CD4-positive, alpha-beta memory T cell (primary cell): ENCODE measurements around the gene POLR1E. TPM values are rescaled to one million over a fixed set of nuclear protein-coding genes. Genes with fewer than 3 reads are reported as not detected.
A peak's percentile ranks its signal among the peaks of the same experiment; 100 is the strongest.

ENCODE experiments used
- CTCF ChIA-PET: fragments of 350-600 bp; sonication (Branson Sonifier 250); formaldehyde crosslinking; loops from one replicate; lab custom pipeline; 2021; ENCODE audit warnings: inconsistent platforms; ENCODE audit not compliant: partially characterized antibody; lab: Charles Lee
- POLR2A ChIA-PET: fragments of 350-600 bp; sonication (Branson Sonifier 250); formaldehyde crosslinking; loops from one replicate; lab custom pipeline; 2021; ENCODE audit not compliant: partially characterized antibody; lab: Charles Lee
- DNase-seq, 5 donors: peaks; one replicate each; pipeline versions ENCODE4 v3.0.0 to v3.0.0-alpha.2; 2020 to 2022; ENCODE audit warnings: mixed read lengths in 1 of 5
- H3K27ac ChIP-seq: one replicate; pipeline ENCODE4 v1.7.0; 2013; ENCODE audit warnings: low read depth, low read length
- H3K27me3 ChIP-seq: 2 replicates; pipeline ENCODE4 v1.7.0; 2013; ENCODE audit warnings: mild to moderate bottlenecking, low read length, moderate library complexity; ENCODE audit not compliant: insufficient read depth
- H3K36me3 ChIP-seq: 2 replicates; pipeline ENCODE4 v1.7.0; 2013; ENCODE audit warnings: mild to moderate bottlenecking, low read length, moderate library complexity; ENCODE audit not compliant: insufficient read depth
- H3K4me1 ChIP-seq: 2 replicates; pipeline ENCODE4 v1.7.0; 2013; ENCODE audit warnings: mild to moderate bottlenecking, low read length, moderate library complexity; ENCODE audit not compliant: insufficient read depth
- H3K4me3 ChIP-seq, 2 donors: one replicate each; pipeline ENCODE4 v1.7.0; 2013; ENCODE audit warnings: low read length in 2 of 2, mild to moderate bottlenecking in 1 of 2
- H3K9me3 ChIP-seq, 2 donors: one replicate each; pipeline ENCODE4 v1.7.0; 2013; ENCODE audit warnings: low read length in 2 of 2, control low read depth in 1 of 2; ENCODE audit not compliant: control insufficient read depth in 1 of 2
- H3K27ac Mint-ChIP-seq, 7 donors: one replicate each; pipeline ENCODE4 v1.8.0; 2020 to 2021; ENCODE audit warnings: mixed read lengths in 7 of 7, mild to moderate bottlenecking in 6 of 7, inconsistent platforms in 3 of 7, moderate library complexity in 3 of 7
- H3K27me3 Mint-ChIP-seq, 2 donors: one replicate each; pipeline ENCODE4 v1.8.0; 2020 to 2021; ENCODE audit warnings: mixed read lengths in 2 of 2
- H3K36me3 Mint-ChIP-seq, 2 donors: one replicate each; pipeline ENCODE4 v1.8.0; 2020 to 2021; ENCODE audit warnings: mixed read lengths in 2 of 2, inconsistent platforms in 1 of 2, mild to moderate bottlenecking in 1 of 2
- H3K4me1 Mint-ChIP-seq, 4 donors: one replicate each; pipeline ENCODE4 v1.8.0; 2020 to 2021; ENCODE audit warnings: mixed read lengths in 4 of 4, mild to moderate bottlenecking in 1 of 4
- H3K4me3 Mint-ChIP-seq, 8 donors: one replicate each; pipeline ENCODE4 v1.8.0; 2020 to 2021; ENCODE audit warnings: mixed read lengths in 8 of 8, mild to moderate bottlenecking in 7 of 8, moderate library complexity in 6 of 8, inconsistent platforms in 3 of 8
- H3K9me3 Mint-ChIP-seq, 8 donors: one replicate each; pipeline ENCODE4 v1.8.0; 2020 to 2021; ENCODE audit warnings: mixed read lengths in 8 of 8, mild to moderate bottlenecking in 5 of 8, inconsistent platforms in 3 of 8, moderate library complexity in 1 of 8
- intact Hi-C: fragments of 100-400 bp; cut with micrococcal nuclease; formaldehyde crosslinking; loops from one replicate; pipeline ENCODE4 v1.15.1; 2023
- polyA plus RNA-seq, 2 donors: library from polyadenylated mRNA; unstranded; fragments of 300-500 nt; fragmentation: Illumina TruSeq; gene quantifications; one replicate each; pipeline ENCODE4 v1.2.3, GENCODE V29; 2021
- total RNA-seq, 2 experiments: library from RNA; stranded (reverse); gene quantifications; one replicate each; pipeline ENCODE4 v1.2.3, GENCODE V29; 2021

Gene POLR1E, protein sequence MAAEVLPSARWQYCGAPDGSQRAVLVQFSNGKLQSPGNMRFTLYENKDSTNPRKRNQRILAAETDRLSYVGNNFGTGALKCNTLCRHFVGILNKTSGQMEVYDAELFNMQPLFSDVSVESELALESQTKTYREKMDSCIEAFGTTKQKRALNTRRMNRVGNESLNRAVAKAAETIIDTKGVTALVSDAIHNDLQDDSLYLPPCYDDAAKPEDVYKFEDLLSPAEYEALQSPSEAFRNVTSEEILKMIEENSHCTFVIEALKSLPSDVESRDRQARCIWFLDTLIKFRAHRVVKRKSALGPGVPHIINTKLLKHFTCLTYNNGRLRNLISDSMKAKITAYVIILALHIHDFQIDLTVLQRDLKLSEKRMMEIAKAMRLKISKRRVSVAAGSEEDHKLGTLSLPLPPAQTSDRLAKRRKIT
- total RNA-seq = 10 to 100 TPM; 36.2 to 38.2 TPM
- polyA plus RNA-seq = 10 to 100 TPM; 12.2 to 22.8 TPM

DNA sequence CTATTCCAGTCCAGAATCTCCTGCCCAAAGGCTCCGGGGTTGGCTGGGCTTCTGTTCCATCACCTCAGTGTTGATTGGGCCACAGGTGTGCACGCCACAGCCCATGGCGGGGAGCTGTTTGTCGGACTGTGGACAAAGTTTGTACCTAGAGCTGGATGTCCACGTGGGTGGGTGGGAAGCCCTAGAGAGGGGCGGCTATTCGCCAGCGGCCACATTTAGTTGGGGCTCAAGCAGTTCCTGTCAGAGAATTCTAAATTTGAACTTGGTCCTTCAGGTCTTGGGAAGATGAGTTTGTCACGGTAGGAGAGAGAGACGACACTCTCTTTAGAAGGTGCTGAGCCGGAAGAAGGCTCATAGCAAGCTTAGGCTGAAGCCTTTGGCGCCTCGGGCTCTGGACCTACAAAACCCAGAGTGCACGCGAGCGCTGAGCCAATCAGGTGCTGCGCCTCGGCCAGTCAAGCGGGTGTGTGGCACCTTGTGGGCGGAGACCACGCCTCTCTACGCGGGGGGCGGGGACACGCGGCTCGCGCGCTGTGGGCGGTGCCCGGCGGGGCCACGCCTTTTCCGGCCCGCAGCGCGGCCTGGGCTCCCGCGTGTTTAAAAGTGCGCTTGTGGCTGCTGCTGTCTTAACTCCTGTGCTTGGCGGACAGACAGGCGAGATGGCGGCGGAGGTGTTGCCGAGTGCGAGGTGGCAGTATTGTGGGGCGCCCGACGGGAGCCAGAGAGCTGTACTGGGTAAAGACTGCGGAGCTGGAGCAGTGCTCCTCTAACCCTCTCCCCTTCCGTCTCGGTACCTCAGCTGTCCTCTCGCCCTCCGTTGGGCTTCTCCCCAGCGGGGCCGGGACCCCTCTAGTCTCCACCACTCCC lies at the start of gene POLR1E:
Gene POLR1E, plus strand, starts transcription at position 560 of the 867 bp plus-strand sequence. Its CDS starts 100 bp downstream, at position 660.
- Mint-ChIP-seq H3K4me1 (peaks cover 26 to 48% (median 39%) of the 10 kb centered on the region in 4 donors), H3K4me3 (peak within 1 kb of the TSS; percentile 92 to 99 (median 96)), H3K9me3 (peaks cover 0 to 3% (median 0%) of the 10 kb centered on the region in 8 donors), H3K36me3 (peaks cover 10 to 26% of the 10 kb centered on the region in 2 donors), H3K27me3 (peaks cover 5% of the 10 kb centered on the region in 2 donors), H3K27ac (peak within 1 kb of the TSS; percentile 74 to 99 (median 97))
- peaks cover 18% of the 10 kb centered on the region for H3K36me3 ChIP-seq
- peaks cover 32% of the 10 kb centered on the region for H3K4me1 ChIP-seq
- peaks cover 5% of the 10 kb centered on the region for H3K27me3 ChIP-seq
- ChIA-PET CTCF (interaction anchor here (1.0 to 2.4 kb wide), 5 partner anchors 9 to 419 kb away, joined by 3 to 11 read pairs (median 3); partner anchors contain the start of genes FBXO10 and TOMM5), POLR2A (interaction anchor here (0.8 to 3.0 kb wide), 19 partner anchors 11 to 719 kb away, joined by 3 to 60 read pairs (median 6); partner anchors contain the start of genes EXOSC3, FBXO10, FRMPD1 and GRHPR)
- DNase-seq = peak; percentile 94 to 98 (median 96)
- intact Hi-C loops = loop anchor here (1.0 to 5.0 kb wide), 5 partner anchors 20 to 317 kb away; partner anchors contain the start of genes DCAF10, GRHPR and ZBTB5
- H3K4me3 ChIP-seq = peak within 1 kb of the TSS; percentile 65 to 80
- no peaks in the 10 kb centered on the region for H3K9me3 ChIP-seq
- H3K27ac ChIP-seq = peak within 1 kb of the TSS; percentile 70

DNA sequence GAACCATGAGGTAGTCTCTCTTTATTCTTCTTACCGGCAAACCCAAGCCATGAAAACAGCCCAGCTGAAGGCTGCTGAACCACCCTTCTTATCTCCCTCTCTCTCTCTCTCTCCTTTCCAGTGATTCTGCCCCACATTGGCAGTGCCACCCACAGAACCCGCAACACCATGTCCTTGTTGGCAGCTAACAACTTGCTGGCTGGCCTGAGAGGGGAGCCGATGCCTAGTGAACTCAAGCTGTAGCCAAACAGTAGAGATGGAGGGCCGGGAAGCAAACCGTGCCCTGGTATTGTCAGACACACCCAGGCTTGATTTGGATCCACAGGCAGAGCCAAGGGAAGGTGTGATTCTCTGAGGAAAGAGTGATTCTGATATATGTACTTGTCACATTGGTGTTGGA lies 49.2 kb upstream of the POLR1E start:
- peaks cover 18 to 76% of the 10 kb centered on the region in 2 donors for H3K36me3 Mint-ChIP-seq
- Histone ChIP-seq H3K27ac (no peak overlapping the region), H3K9me3 (no peaks in the 10 kb centered on the region), H3K4me1 (no peaks in the 10 kb centered on the region), H3K27me3 (no peaks in the 10 kb centered on the region), H3K36me3 (peaks cover 59% of the 10 kb centered on the region), H3K4me3 (no peak overlapping the region)
- H3K4me1 Mint-ChIP-seq = peaks cover 3 to 7% (median 5%) of the 10 kb centered on the region in 4 donors
- CTCF ChIA-PET = no interaction called here
- POLR2A ChIA-PET = no interaction called here
- peak overlapping the region in 2 of 7 donors; percentile 18 to 53 for H3K27ac Mint-ChIP-seq
- H3K4me3 Mint-ChIP-seq = no peak overlapping the region
- H3K27me3 Mint-ChIP-seq = no peaks in the 10 kb centered on the region
- intact Hi-C loops = no loop called here
- no peaks in the 10 kb centered on the region for H3K9me3 Mint-ChIP-seq
- no peak for DNase-seq

- peaks cover 3 to 6% (median 5%) of the 10 kb centered on the region in 4 donors for H3K4me1 Mint-ChIP-seq
- H3K27ac ChIP-seq = no peak overlapping the region
- H3K27me3 Mint-ChIP-seq = no peaks in the 10 kb centered on the region
- H3K27ac Mint-ChIP-seq = peak overlapping the region in 1 of 7 donors; percentile 72
- no peak overlapping the region for H3K4me3 Mint-ChIP-seq
- H3K4me1 ChIP-seq = no peaks in the 10 kb centered on the region
- intact Hi-C loops = no loop called here
- H3K9me3 ChIP-seq = no peaks in the 10 kb centered on the region
- CTCF ChIA-PET = no interaction called here
- no peak for DNase-seq
- H3K27me3 ChIP-seq = no peaks in the 10 kb centered on the region
- peaks cover 22 to 76% of the 10 kb centered on the region in 2 donors for H3K36me3 Mint-ChIP-seq
- POLR2A ChIA-PET = no interaction called here
- no peaks in the 10 kb centered on the region for H3K9me3 Mint-ChIP-seq
- no peak overlapping the region for H3K4me3 ChIP-seq
- H3K36me3 ChIP-seq = peaks cover 64% of the 10 kb centered on the region
These were observed 48.7 kb upstream of the POLR1E start for GRCh38 chr9:37437010-37437409.

DNA sequence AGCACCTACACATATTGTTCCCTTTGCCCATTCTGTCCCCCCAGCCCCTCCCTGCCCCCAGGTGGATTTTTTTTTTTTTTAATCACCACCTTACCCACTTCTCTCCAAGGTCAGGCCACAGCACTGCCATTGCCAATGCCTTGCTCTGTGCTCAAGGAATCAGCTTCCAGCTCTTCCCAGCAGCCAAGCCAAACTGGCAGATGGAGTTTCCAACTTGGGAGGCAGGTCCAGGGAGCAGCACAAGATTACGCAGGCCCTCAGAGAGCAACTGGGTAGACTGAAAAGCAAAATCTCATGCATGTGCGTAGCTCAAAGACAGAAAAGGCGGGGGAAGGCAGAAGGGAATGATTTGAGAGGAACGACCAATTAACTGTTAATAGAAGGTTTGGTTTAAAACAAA lies 48.1 kb upstream of the POLR1E start:
- Histone ChIP-seq H3K9me3 (no peaks in the 10 kb centered on the region), H3K27ac (no peak overlapping the region), H3K4me1 (no peaks in the 10 kb centered on the region), H3K4me3 (no peak overlapping the region), H3K27me3 (no peaks in the 10 kb centered on the region), H3K36me3 (peaks cover 70% of the 10 kb centered on the region)
- no peaks in the 10 kb centered on the region for H3K27me3 Mint-ChIP-seq
- no peaks in the 10 kb centered on the region for H3K9me3 Mint-ChIP-seq
- ChIA-PET POLR2A (no interaction called here), CTCF (interaction anchor here (0.6 kb wide), 1 partner anchor 59 kb away, joined by 3 read pairs; no protein-coding TSS in a partner anchor)
- H3K4me3 Mint-ChIP-seq = no peak overlapping the region
- H3K27ac Mint-ChIP-seq = no peak overlapping the region
- H3K36me3 Mint-ChIP-seq = peaks cover 26 to 78% of the 10 kb centered on the region in 2 donors
- intact Hi-C loops = no loop called here
- peaks cover 3 to 5% (median 3%) of the 10 kb centered on the region in 4 donors for H3K4me1 Mint-ChIP-seq
- no peak for DNase-seq

DNA sequence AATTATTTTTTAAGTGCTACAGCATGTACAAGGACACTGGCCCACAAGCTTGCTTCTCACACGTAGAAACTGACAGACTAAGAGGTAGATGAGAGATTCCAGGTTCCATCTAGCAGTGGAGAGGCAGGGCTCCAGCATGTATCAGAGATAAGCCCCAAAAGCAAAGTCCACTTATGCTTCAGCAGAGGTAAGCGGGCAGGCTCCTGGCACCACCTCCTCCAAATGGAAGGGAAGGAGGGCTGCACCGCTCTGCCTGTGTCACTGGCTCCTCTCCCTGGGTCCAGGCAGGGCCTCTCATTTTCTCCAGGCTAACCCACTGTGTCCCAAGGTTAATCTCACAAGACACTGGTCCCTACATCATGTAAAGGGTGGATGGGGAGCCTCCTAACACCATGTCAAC lies 47.4 kb upstream of the POLR1E start:
- no peaks in the 10 kb centered on the region for H3K4me1 ChIP-seq
- H3K27me3 ChIP-seq = no peaks in the 10 kb centered on the region
- no peak overlapping the region for H3K27ac Mint-ChIP-seq
- ChIA-PET POLR2A (no interaction called here), CTCF (interaction anchor here (0.6 kb wide), 1 partner anchor 58 kb away, joined by 3 read pairs; no protein-coding TSS in a partner anchor)
- DNase-seq = no peak
- H3K36me3 ChIP-seq = peaks cover 71% of the 10 kb centered on the region
- H3K4me3 Mint-ChIP-seq = no peak overlapping the region
- no peak overlapping the region for H3K27ac ChIP-seq
- H3K36me3 Mint-ChIP-seq = peaks cover 22 to 76% of the 10 kb centered on the region in 2 donors
- no peaks in the 10 kb centered on the region for H3K27me3 Mint-ChIP-seq
- intact Hi-C loops = no loop called here
- no peaks in the 10 kb centered on the region for H3K9me3 Mint-ChIP-seq
- H3K4me1 Mint-ChIP-seq = peaks cover 0 to 5% (median 2%) of the 10 kb centered on the region in 4 donors
- no peak overlapping the region for H3K4me3 ChIP-seq
- no peaks in the 10 kb centered on the region for H3K9me3 ChIP-seq

- H3K9me3 ChIP-seq = no peaks in the 10 kb centered on the region
- CTCF ChIA-PET = interaction anchor here (1.0 kb wide), 1 partner anchor 15 kb away, joined by 3 read pairs; no protein-coding TSS in a partner anchor
- no peak overlapping the region for H3K4me3 ChIP-seq
- no peaks in the 10 kb centered on the region for H3K27me3 Mint-ChIP-seq
- POLR2A ChIA-PET = no interaction called here
- no peak overlapping the region for H3K4me3 Mint-ChIP-seq
- H3K4me1 ChIP-seq = no peaks in the 10 kb centered on the region
- intact Hi-C loops = no loop called here
- DNase-seq = no peak
- H3K4me1 Mint-ChIP-seq = peaks cover 7 to 16% (median 10%) of the 10 kb centered on the region in 4 donors
- H3K9me3 Mint-ChIP-seq = no peaks in the 10 kb centered on the region
- H3K36me3 Mint-ChIP-seq = peaks cover 24 to 64% of the 10 kb centered on the region in 2 donors
- no peak overlapping the region for H3K27ac Mint-ChIP-seq
- H3K36me3 ChIP-seq = peaks cover 56% of the 10 kb centered on the region
- no peak overlapping the region for H3K27ac ChIP-seq
- no peaks in the 10 kb centered on the region for H3K27me3 ChIP-seq
These were observed 43.9 kb upstream of the POLR1E start for GRCh38 chr9:37441776-37442370.
